Adrenal gland (tissue), 12 donors: ENCODE measurements around the gene KEL. TPM values are rescaled to one million over a fixed set of nuclear protein-coding genes. Genes with fewer than 3 reads are reported as not detected.

Experiments used
- DNase-seq, 7 donors: peaks; one replicate each; pipeline ENCODE4 v3.0.0-alpha.2; 2019 to 2020
- H3K27ac ChIP-seq, 5 donors: fragments of 200-600 bp; sonication (generic) in 4 of 5; 1 replicate in 3 of 5; 2 replicates in 2 of 5; pipeline versions ENCODE4 v1.5.1 to v1.8.0; 2016 to 2020; ENCODE audit warnings: mild to moderate bottlenecking in 1 of 5
- H3K27me3 ChIP-seq: fragments of 200-600 bp; 2 replicates; pipeline ENCODE4 v1.8.0; 2021
- H3K36me3 ChIP-seq, 2 donors: fragments of 200-600 bp; replicated peaks in 1 of 2; 1 replicate in 1 of 2; 2 replicates in 1 of 2; pipeline versions ENCODE4 v1.5.1 to v1.8.0; 2018 to 2022
- H3K4me1 ChIP-seq, 2 donors: fragments of 200-600 bp; replicated peaks in 1 of 2; 1 replicate in 1 of 2; 2 replicates in 1 of 2; pipeline versions ENCODE4 v1.5.1 to v1.8.0; 2018 to 2021
- H3K4me3 ChIP-seq, 4 donors: fragments of 200-600 bp; sonication (generic) in 3 of 4; one replicate each; pipeline ENCODE4 v1.5.1; 2016 to 2018
- H3K9me3 ChIP-seq, 3 donors: fragments of 200-600 bp; sonication (generic) in 1 of 3; replicated peaks in 1 of 3; 1 replicate in 2 of 3; 2 replicates in 1 of 3; pipeline versions ENCODE4 v1.5.1 to v1.8.0; 2016 to 2021
- CTCF ChIP-seq, 6 experiments: fragments of 450-650 bp in 4 of 6; fragments of 200-600 bp in 2 of 6; sonication (generic) in 1 of 6; IDR thresholded peaks; 1 replicate in 5 of 6; 2 replicates in 1 of 6; pipeline versions ENCODE4 v1.5.1 to v1.8.0; 2016 to 2021; ENCODE audit warnings: antibody characterized with exemption in 6 of 6, mild to moderate bottlenecking in 2 of 6, moderate library complexity in 1 of 6
- POLR2A ChIP-seq, 2 donors: fragments of 450-650 bp; IDR thresholded peaks; one replicate each; pipeline ENCODE4 v1.6.1; 2017; ENCODE audit warnings: antibody characterized with exemption in 2 of 2, mild to moderate bottlenecking in 2 of 2, moderate library complexity in 1 of 2
- WGBS, 4 donors: extraction: QIAGEN DNeasy Blood & Tissue Kit in 2 of 4; methylation state at CpG; one replicate each; pipeline versions ENCODE4 v1.1.5 to v1.1.7; 2013 to 2017; 5-methylcytosine and 5-hydroxymethylcytosine counted together
- intact Hi-C, 2 donors: fragments of 100-400 bp; cut with DNase I; formaldehyde crosslinking; loops; one replicate each; pipeline versions ENCODE4 v1.14.1 to v1.15.0; 2022 to 2023
- polyA plus RNA-seq, 3 donors: library from polyadenylated mRNA; stranded (reverse); fragments of 200-250 nt in 2 of 3; fragments of 350-450 nt in 1 of 3; fragmentation: Illumina TruSeq in 1 of 3; extraction: RNeasy Lipid Tissue Mini Kit (QIAGEN cat#74804) in 1 of 3; gene quantifications; one replicate each; pipeline ENCODE4 v1.2.3, GENCODE V29; 2013 to 2014
- total RNA-seq, 9 donors: library from RNA; depleted of rRNA in 4 of 9; stranded (reverse); fragments of >200 nt in 4 of 9; fragments of 120-200 nt in 1 of 9; fragmentation: NEBNext Ultra II Directional in 1 of 9; extraction: Animal tissue kit (Norgen Biotek cat#: 25700) in 1 of 9; gene quantifications; one replicate each; pipeline versions ENCODE4 v1.1.0 to v1.2.4, GENCODE V29; 2013 to 2023
- donor health status: healthy with polysubstance abuse.
- donor health status: Bipolar disorder and iron deficiency.
- donor health status: DM: yes; HTN: yes; CAD: no.
- donor health status: DM: no; HTN: no; CAD: no.
- donor health status: DM: no; HTN: no; CAD: no.
- donor health status: DM: yes; HTN: yes; CAD: no.

The KEL gene
- total and polyA plus RNA-seq, 12 donors = 0.15 to 1.2 (median 0.55) TPM; not detected in 5

GRCh38 chr7:142913051-142913450 is 49.1 kb downstream of the KEL start:
- Histone ChIP-seq H3K4me1 (no peaks in the 10 kb centered on the region), H3K27me3 (no peaks in the 10 kb centered on the region), H3K36me3 (no peaks in the 10 kb centered on the region), H3K9me3 (no peaks in the 10 kb centered on the region), H3K4me3 (no peak overlapping the region), H3K27ac (no peak overlapping the region)
- intact Hi-C loops = no loop called here
- WGBS, 4 donors = 40 to 48% (median 42%) methylated on average over 3 of the region's 3 CpGs
- TF ChIP-seq CTCF (IDR thresholded peaks at IDR 0.05) = no peak
- TF ChIP-seq POLR2A (IDR thresholded peaks at IDR 0.05) = no peak
- no peak for DNase-seq

GRCh38 chr7:142910481-142910880 is 51.7 kb downstream of the KEL start:
- H3K27me3 ChIP-seq = no peaks in the 10 kb centered on the region
- no peaks in the 10 kb centered on the region for H3K9me3 ChIP-seq
- DNase-seq = no peak
- H3K4me1 ChIP-seq = no peaks in the 10 kb centered on the region
- no peak for TF ChIP-seq CTCF (IDR thresholded peaks at IDR 0.05)
- no peak for TF ChIP-seq POLR2A (IDR thresholded peaks at IDR 0.05)
- intact Hi-C loops = no loop called here
- no peaks in the 10 kb centered on the region for H3K36me3 ChIP-seq
- H3K4me3 ChIP-seq = no peak overlapping the region
- H3K27ac ChIP-seq = no peak overlapping the region
- 43 to 56% (median 50%) methylated on average over 2 of the region's 2 CpGs for WGBS, 4 donors

GRCh38 chr7:142910031-142910433 is 52.1 kb downstream of the KEL start:
- no peak for TF ChIP-seq POLR2A (IDR thresholded peaks at IDR 0.05)
- no peak for TF ChIP-seq CTCF (IDR thresholded peaks at IDR 0.05)
- H3K9me3 ChIP-seq = no peaks in the 10 kb centered on the region
- 42 to 49% (median 45%) methylated on average over 2 of the region's 2 CpGs for WGBS, 4 donors
- no peaks in the 10 kb centered on the region for H3K36me3 ChIP-seq
- H3K27me3 ChIP-seq = no peaks in the 10 kb centered on the region
- intact Hi-C loops = no loop called here
- H3K27ac ChIP-seq = no peak overlapping the region
- no peaks in the 10 kb centered on the region for H3K4me1 ChIP-seq
- no peak overlapping the region for H3K4me3 ChIP-seq
- no peak for DNase-seq

- peak in 1 of 6 experiments; percentile 13 for TF ChIP-seq CTCF (IDR thresholded peaks at IDR 0.05)
- no peak for TF ChIP-seq POLR2A (IDR thresholded peaks at IDR 0.05)
- Histone ChIP-seq H3K4me3 (no peak overlapping the region), H3K9me3 (no peaks in the 10 kb centered on the region), H3K36me3 (no peaks in the 10 kb centered on the region), H3K27ac (no peak overlapping the region), H3K27me3 (no peaks in the 10 kb centered on the region), H3K4me1 (no peaks in the 10 kb centered on the region)
- peak in 3 of 7 donors; percentile 10 to 46 (median 20) for DNase-seq
- 39 to 63% (median 62%) methylated on average over 11 to 21 of the region's 21 CpGs for WGBS, 4 donors
- intact Hi-C loops = no loop called here
Measured at GRCh38 chr7:142908921-142909890, 53.0 kb downstream of the KEL start.
